KMS-11 (cell line): ENCODE data around the gene SMG6.
A peak's percentile ranks its signal among the peaks of the same experiment; 100 is the strongest.

Experiments used
- H2AFZ ChIP-seq: fragments of 200-600 bp; sonication (generic); 2 replicates; pipeline ENCODE4 v1.6.1; 2016; ENCODE audit warnings: antibody characterized with exemption, mixed run types, low read depth
- H3K27ac ChIP-seq: fragments of 200-600 bp; sonication (generic); 2 replicates; pipeline ENCODE4 v1.6.1; 2016; ENCODE audit warnings: mild to moderate bottlenecking, mixed run types
- H3K27me3 ChIP-seq: fragments of 200-600 bp; sonication (generic); 2 replicates; pipeline ENCODE4 v1.6.1; 2017; ENCODE audit warnings: mild to moderate bottlenecking, low read depth, mixed run types, moderate library complexity; ENCODE audit not compliant: insufficient read depth
- H3K36me3 ChIP-seq: fragments of 200-600 bp; sonication (generic); 2 replicates; pipeline ENCODE4 v1.6.1; 2017; ENCODE audit warnings: mild to moderate bottlenecking, mixed run types; ENCODE audit not compliant: insufficient read depth
- H3K4me1 ChIP-seq: fragments of 200-600 bp; sonication (generic); 2 replicates; pipeline ENCODE4 v1.6.1; 2016; ENCODE audit warnings: mild to moderate bottlenecking, low read depth, mixed run types; ENCODE audit not compliant: poor library complexity, severe bottlenecking
- H3K4me2 ChIP-seq: fragments of 200-600 bp; sonication (generic); 2 replicates; pipeline ENCODE4 v1.7.0; 2016; ENCODE audit warnings: mild to moderate bottlenecking, mixed run types
- H3K4me3 ChIP-seq: fragments of 200-600 bp; sonication (generic); IDR thresholded peaks from 2 replicates; pipeline ENCODE4 v1.6.1; 2017; ENCODE audit warnings: low read depth, low read length, mixed read lengths; ENCODE audit not compliant: insufficient read depth
- H3K79me2 ChIP-seq: fragments of 200-600 bp; sonication (generic); 2 replicates; pipeline ENCODE4 v1.6.1; 2016; ENCODE audit warnings: low read depth, mixed run types; ENCODE audit not compliant: insufficient read depth
- H3K9ac ChIP-seq: fragments of 200-600 bp; sonication (generic); 2 replicates; pipeline ENCODE4 v1.6.1; 2016; ENCODE audit warnings: mild to moderate bottlenecking, mixed run types
- H4K20me1 ChIP-seq: fragments of 200-600 bp; sonication (generic); 2 replicates; pipeline ENCODE4 v1.6.1; 2016; ENCODE audit warnings: mild to moderate bottlenecking, mixed run types; ENCODE audit not compliant: insufficient read depth
- CTCF ChIP-seq: fragments of 200-600 bp; sonication (generic); conservative IDR thresholded peaks from 2 replicates; pipeline ENCODE4 v1.6.1; 2017; ENCODE audit warnings: low read depth, mild to moderate bottlenecking, antibody characterized with exemption, low read length, moderate library complexity, mixed read lengths

SMG6 gene

GRCh38 chr17:2251098-2251497 is 52.5 kb downstream of the SMG6 start:
- H3K4me1 ChIP-seq: peaks cover 25% of the 10 kb centered on the region
- no peaks in the 10 kb centered on the region for H3K79me2 ChIP-seq
- no peak overlapping the region for H3K4me3 ChIP-seq
- TF ChIP-seq CTCF: no peak
- H4K20me1 ChIP-seq: no peaks in the 10 kb centered on the region
- H3K4me2 ChIP-seq: no peak overlapping the region
- H3K27ac ChIP-seq: no peak overlapping the region
- H3K27me3 ChIP-seq: no peaks in the 10 kb centered on the region
- no peak overlapping the region for H3K9ac ChIP-seq
- no peak overlapping the region for H2AFZ ChIP-seq
- no peaks in the 10 kb centered on the region for H3K36me3 ChIP-seq

GRCh38 chr17:2250140-2251095 is 53.2 kb downstream of the SMG6 start:
- H3K4me2 ChIP-seq: no peak overlapping the region
- peaks cover 25% of the 10 kb centered on the region for H3K4me1 ChIP-seq
- no peaks in the 10 kb centered on the region for H3K36me3 ChIP-seq
- no peaks in the 10 kb centered on the region for H3K79me2 ChIP-seq
- TF ChIP-seq CTCF: no peak
- H3K9ac ChIP-seq: no peak overlapping the region
- no peaks in the 10 kb centered on the region for H4K20me1 ChIP-seq
- H3K27me3 ChIP-seq: no peaks in the 10 kb centered on the region
- no peak overlapping the region for H3K27ac ChIP-seq
- H3K4me3 ChIP-seq: no peak overlapping the region
- no peak overlapping the region for H2AFZ ChIP-seq

GRCh38 chr17:2247005-2247404 is 56.6 kb downstream of the SMG6 start:
- H3K36me3 ChIP-seq: no peaks in the 10 kb centered on the region
- TF ChIP-seq CTCF: no peak
- no peak overlapping the region for H2AFZ ChIP-seq

GRCh38 chr17:2244545-2245525 is 58.8 kb downstream of the SMG6 start:
- no peaks in the 10 kb centered on the region for H3K79me2 ChIP-seq
- peaks cover 26% of the 10 kb centered on the region for H3K4me1 ChIP-seq
- peak; percentile 87 for TF ChIP-seq CTCF
- no peaks in the 10 kb centered on the region for H4K20me1 ChIP-seq
- H3K4me3 ChIP-seq: no peak overlapping the region
- H3K4me2 ChIP-seq: no peak overlapping the region
- H3K27ac ChIP-seq: no peak overlapping the region
- H3K36me3 ChIP-seq: no peaks in the 10 kb centered on the region
- H3K9ac ChIP-seq: no peak overlapping the region
- no peaks in the 10 kb centered on the region for H3K27me3 ChIP-seq
- H2AFZ ChIP-seq: no peak overlapping the region

More at GRCh38 chr17:2247005-2247404, 56.6 kb downstream of the SMG6 start:
- peaks cover 9% of the 10 kb centered on the region for H3K4me1 ChIP-seq
- no peaks in the 10 kb centered on the region for H4K20me1 ChIP-seq
- H3K4me3 ChIP-seq: no peak overlapping the region
- no peak overlapping the region for H3K9ac ChIP-seq
- no peaks in the 10 kb centered on the region for H3K79me2 ChIP-seq
- H3K4me2 ChIP-seq: no peak overlapping the region
- no peak overlapping the region for H3K27ac ChIP-seq
- H3K27me3 ChIP-seq: no peaks in the 10 kb centered on the region
